ENCODE measurements around the gene DHRS2.

DHRS2 gene

GRCh38 chr14:23639891-23640523, 3.8 kb downstream of the DHRS2 start:
- Histone ChIP-seq H3K18ac (ENCODE audit: low read depth in 1 of 2, low read length in 2 of 2) (no peak overlapping the region), H2AK5ac (ENCODE audit: low read length, severe bottlenecking) (no peak overlapping the region), H3K9me3 (ENCODE audit: control insufficient read depth, low read length) (no peaks in the 10 kb centered on the region), H3K36me3 (ENCODE audit: control insufficient read depth in 1 of 2, insufficient read depth in 2 of 2, low read depth in 1 of 2, low read length in 2 of 2) (no peaks in the 10 kb centered on the region), H2BK12ac (ENCODE audit: low read length in 2 of 2) (no peak overlapping the region), H3K23ac (ENCODE audit: low read length in 2 of 2) (no peak overlapping the region), H3K79me1 (replicated peaks; ENCODE audit: low read length, poor library complexity, severe bottlenecking) (no peaks in the 10 kb centered on the region), H3K27me3 (ENCODE audit: control insufficient read depth in 1 of 2, insufficient read depth in 1 of 2, low read length in 2 of 2) (peaks cover 0 to 11% of the 10 kb centered on the region in 2 experiments), H3K4ac (ENCODE audit: low read depth in 1 of 2, low read length in 2 of 2) (no peak overlapping the region), H2BK15ac (ENCODE audit: low read depth, poor library complexity, severe bottlenecking) (no peak overlapping the region), H4K8ac (ENCODE audit: low read length) (no peak overlapping the region), H3K14ac (ENCODE audit: low read length in 2 of 2) (no peak overlapping the region), H3K4me1 (ENCODE audit: control insufficient read depth, insufficient read depth, low read depth, low read length) (no peaks in the 10 kb centered on the region), H3K9ac (ENCODE audit: low read length) (peak overlapping the region; percentile 61), H2AFZ (ENCODE audit: low read depth, low read length) (no peak overlapping the region), H2BK120ac (ENCODE audit: low read depth, low read length) (no peak overlapping the region), H3K4me2 (ENCODE audit: low read length, poor library complexity, severe bottlenecking) (no peak overlapping the region), H3K27ac (ENCODE audit: low read length, poor library complexity, severe bottlenecking) (no peak overlapping the region), H3K4me3 (ENCODE audit: insufficient read depth in 1 of 2, low read depth in 1 of 2, low read length in 2 of 2) (peak overlapping the region in 1 of 2 experiments; percentile 48), H2BK5ac (ENCODE audit: low read depth, low read length, poor library complexity, severe bottlenecking) (no peak overlapping the region), H4K91ac (ENCODE audit: low read length) (no peak overlapping the region)
- 88% methylated on average over 8 of the region's 8 CpGs for WGBS
- no peak for DNase-seq

GRCh38 chr14:23640524-23641141, 4.5 kb downstream of the DHRS2 start:
- no peaks in the 10 kb centered on the region for H3K9me3 ChIP-seq (ENCODE audit: control insufficient read depth, low read length)
- no peak overlapping the region for H2BK15ac ChIP-seq (ENCODE audit: low read depth, poor library complexity, severe bottlenecking)
- no peak overlapping the region for H2BK120ac ChIP-seq (ENCODE audit: low read depth, low read length)
- H3K23ac ChIP-seq (ENCODE audit: low read length in 2 of 2), result no peak overlapping the region
- no peak overlapping the region for H3K18ac ChIP-seq (ENCODE audit: low read depth in 1 of 2, low read length in 2 of 2)
- no peak overlapping the region for H3K4me2 ChIP-seq (ENCODE audit: low read length, poor library complexity, severe bottlenecking)
- H3K79me1 ChIP-seq (replicated peaks; ENCODE audit: low read length, poor library complexity, severe bottlenecking), result no peaks in the 10 kb centered on the region
- peak overlapping the region; percentile 61 for H3K9ac ChIP-seq (ENCODE audit: low read length)
- H2AK5ac ChIP-seq (ENCODE audit: low read length, severe bottlenecking), result no peak overlapping the region
- no peak overlapping the region for H4K91ac ChIP-seq (ENCODE audit: low read length)
- no peak overlapping the region for H2AFZ ChIP-seq (ENCODE audit: low read depth, low read length)
- no peak overlapping the region for H2BK12ac ChIP-seq (ENCODE audit: low read length in 2 of 2)
- no peak overlapping the region for H3K27ac ChIP-seq (ENCODE audit: low read length, poor library complexity, severe bottlenecking)
- H2BK5ac ChIP-seq (ENCODE audit: low read depth, low read length, poor library complexity, severe bottlenecking), result no peak overlapping the region
- peak overlapping the region in 1 of 2 experiments; percentile 48 for H3K4me3 ChIP-seq (ENCODE audit: insufficient read depth in 1 of 2, low read depth in 1 of 2, low read length in 2 of 2)
- no peaks in the 10 kb centered on the region for H3K4me1 ChIP-seq (ENCODE audit: control insufficient read depth, insufficient read depth, low read depth, low read length)
- H3K36me3 ChIP-seq (ENCODE audit: control insufficient read depth in 1 of 2, insufficient read depth in 2 of 2, low read depth in 1 of 2, low read length in 2 of 2), result no peaks in the 10 kb centered on the region
- no peak overlapping the region for H3K4ac ChIP-seq (ENCODE audit: low read depth in 1 of 2, low read length in 2 of 2)
- WGBS, result 68% methylated on average over 4 of the region's 5 CpGs
- no peak overlapping the region for H4K8ac ChIP-seq (ENCODE audit: low read length)
- DNase-seq, result no peak
- no peak overlapping the region for H3K14ac ChIP-seq (ENCODE audit: low read length in 2 of 2)
- peaks cover 0 to 12% of the 10 kb centered on the region in 2 experiments for H3K27me3 ChIP-seq (ENCODE audit: control insufficient read depth in 1 of 2, insufficient read depth in 1 of 2, low read length in 2 of 2)

- Histone ChIP-seq H3K18ac (ENCODE audit: low read depth in 1 of 2, low read length in 2 of 2) (no peak overlapping the region), H2AK5ac (ENCODE audit: low read length, severe bottlenecking) (no peak overlapping the region), H3K9ac (ENCODE audit: low read length) (peak overlapping the region; percentile 61), H2BK12ac (ENCODE audit: low read length in 2 of 2) (no peak overlapping the region), H3K36me3 (ENCODE audit: control insufficient read depth in 1 of 2, insufficient read depth in 2 of 2, low read depth in 1 of 2, low read length in 2 of 2) (no peaks in the 10 kb centered on the region), H3K4me2 (ENCODE audit: low read length, poor library complexity, severe bottlenecking) (no peak overlapping the region), H3K9me3 (ENCODE audit: control insufficient read depth, low read length) (no peaks in the 10 kb centered on the region), H2AFZ (ENCODE audit: low read depth, low read length) (no peak overlapping the region), H3K27me3 (ENCODE audit: control insufficient read depth in 1 of 2, insufficient read depth in 1 of 2, low read length in 2 of 2) (peaks cover 0 to 12% of the 10 kb centered on the region in 2 experiments), H2BK5ac (ENCODE audit: low read depth, low read length, poor library complexity, severe bottlenecking) (no peak overlapping the region), H4K8ac (ENCODE audit: low read length) (no peak overlapping the region), H3K79me1 (replicated peaks; ENCODE audit: low read length, poor library complexity, severe bottlenecking) (no peaks in the 10 kb centered on the region), H3K4me1 (ENCODE audit: control insufficient read depth, insufficient read depth, low read depth, low read length) (no peaks in the 10 kb centered on the region), H3K23ac (ENCODE audit: low read length in 2 of 2) (no peak overlapping the region), H3K14ac (ENCODE audit: low read length in 2 of 2) (no peak overlapping the region), H2BK120ac (ENCODE audit: low read depth, low read length) (no peak overlapping the region), H4K91ac (ENCODE audit: low read length) (no peak overlapping the region), H3K4me3 (ENCODE audit: insufficient read depth in 1 of 2, low read depth in 1 of 2, low read length in 2 of 2) (no peak overlapping the region), H3K27ac (ENCODE audit: low read length, poor library complexity, severe bottlenecking) (no peak overlapping the region), H2BK15ac (ENCODE audit: low read depth, poor library complexity, severe bottlenecking) (no peak overlapping the region), H3K4ac (ENCODE audit: low read depth in 1 of 2, low read length in 2 of 2) (no peak overlapping the region)
- WGBS, result 92% methylated on average over 4 of the region's 4 CpGs
- DNase-seq, result no peak
These were observed 5.2 kb downstream of the DHRS2 start for GRCh38 chr14:23641180-23641914.

- H3K14ac ChIP-seq (ENCODE audit: low read length in 2 of 2), result no peak overlapping the region
- H3K4me2 ChIP-seq (ENCODE audit: low read length, poor library complexity, severe bottlenecking), result no peak overlapping the region
- no peak overlapping the region for H3K27ac ChIP-seq (ENCODE audit: low read length, poor library complexity, severe bottlenecking)
- H3K4me1 ChIP-seq (ENCODE audit: control insufficient read depth, insufficient read depth, low read depth, low read length), result no peaks in the 10 kb centered on the region
- no peak overlapping the region for H4K8ac ChIP-seq (ENCODE audit: low read length)
- H2BK12ac ChIP-seq (ENCODE audit: low read length in 2 of 2), result no peak overlapping the region
- H3K23ac ChIP-seq (ENCODE audit: low read length in 2 of 2), result no peak overlapping the region
- H3K27me3 ChIP-seq (ENCODE audit: control insufficient read depth in 1 of 2, insufficient read depth in 1 of 2, low read length in 2 of 2), result peaks cover 0 to 12% of the 10 kb centered on the region in 2 experiments
- H3K9me3 ChIP-seq (ENCODE audit: control insufficient read depth, low read length), result no peaks in the 10 kb centered on the region
- H2BK5ac ChIP-seq (ENCODE audit: low read depth, low read length, poor library complexity, severe bottlenecking), result no peak overlapping the region
- H4K91ac ChIP-seq (ENCODE audit: low read length), result no peak overlapping the region
- no peak overlapping the region for H2BK15ac ChIP-seq (ENCODE audit: low read depth, poor library complexity, severe bottlenecking)
- H3K4me3 ChIP-seq (ENCODE audit: insufficient read depth in 1 of 2, low read depth in 1 of 2, low read length in 2 of 2), result no peak overlapping the region
- 62% methylated on average over 3 of the region's 3 CpGs for WGBS
- H3K79me1 ChIP-seq (replicated peaks; ENCODE audit: low read length, poor library complexity, severe bottlenecking), result no peaks in the 10 kb centered on the region
- H3K9ac ChIP-seq (ENCODE audit: low read length), result no peak overlapping the region
- no peak overlapping the region for H2AK5ac ChIP-seq (ENCODE audit: low read length, severe bottlenecking)
- H3K36me3 ChIP-seq (ENCODE audit: control insufficient read depth in 1 of 2, insufficient read depth in 2 of 2, low read depth in 1 of 2, low read length in 2 of 2), result no peaks in the 10 kb centered on the region
- no peak overlapping the region for H3K4ac ChIP-seq (ENCODE audit: low read depth in 1 of 2, low read length in 2 of 2)
- no peak overlapping the region for H2BK120ac ChIP-seq (ENCODE audit: low read depth, low read length)
- H3K18ac ChIP-seq (ENCODE audit: low read depth in 1 of 2, low read length in 2 of 2), result no peak overlapping the region
- H2AFZ ChIP-seq (ENCODE audit: low read depth, low read length), result no peak overlapping the region
- DNase-seq, result no peak
These were observed 5.9 kb downstream of the DHRS2 start for GRCh38 chr14:23641915-23642588.

Measured in mesenchymal stem cell (in vitro differentiated cells and primary cell).